GM18526 (cell line): Measurements from ENCODE around the gene HIF3A.

ENCODE experiments used
- POLR2A ChIP-seq: IDR thresholded peaks from 3 replicates; pipeline ENCODE4 v1.6.1; 2011; ENCODE audit not compliant: insufficient read length; ENCODE audit errors: extremely low read depth

HIF3A gene

GRCh38 chr19:46289724-46290619, 6.9 kb upstream of the HIF3A start:
- TF ChIP-seq POLR2A, result no peak

GRCh38 chr19:46291829-46292228, 5.0 kb upstream of the HIF3A start:
- TF ChIP-seq POLR2A, result no peak

GRCh38 chr19:46294494-46294893, 2.3 kb upstream of the HIF3A start:
- no peak for TF ChIP-seq POLR2A

GRCh38 chr19:46295401-46296201, 1.2 kb upstream of the HIF3A start:
- no peak for TF ChIP-seq POLR2A

- no peak for TF ChIP-seq POLR2A
Measured at GRCh38 chr19:46296202-46296480, 701 bp upstream of the HIF3A start.

GRCh38 chr19:46297700-46298478, 1.0 kb downstream of the HIF3A start:
- no peak for TF ChIP-seq POLR2A

GRCh38 chr19:46298479-46299003, 1.7 kb downstream of the HIF3A start:
- no peak for TF ChIP-seq POLR2A

- TF ChIP-seq POLR2A, result no peak
Measured at GRCh38 chr19:46299004-46299509, 2.2 kb downstream of the HIF3A start.

DNA sequence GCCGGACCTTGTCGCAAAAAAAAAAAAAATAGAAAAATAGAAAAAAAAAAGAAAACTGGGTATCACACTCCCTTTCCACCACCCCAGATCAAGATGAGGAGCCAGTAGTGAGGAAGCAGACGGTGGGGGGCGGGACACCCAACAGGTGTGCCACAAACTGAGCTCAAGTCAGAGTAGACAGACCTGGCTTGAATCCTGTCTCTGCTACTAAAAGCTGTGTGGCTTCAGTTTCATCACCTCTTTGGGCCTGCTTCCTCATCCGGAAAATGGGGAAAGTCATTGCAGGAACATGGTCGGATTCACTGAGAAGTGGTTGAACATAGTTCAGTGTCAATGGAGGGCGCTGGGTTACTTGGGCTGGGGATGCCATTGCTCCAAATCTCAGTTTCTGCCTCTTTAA, 2.9 kb downstream of the HIF3A start:
- no peak for TF ChIP-seq POLR2A

DNA sequence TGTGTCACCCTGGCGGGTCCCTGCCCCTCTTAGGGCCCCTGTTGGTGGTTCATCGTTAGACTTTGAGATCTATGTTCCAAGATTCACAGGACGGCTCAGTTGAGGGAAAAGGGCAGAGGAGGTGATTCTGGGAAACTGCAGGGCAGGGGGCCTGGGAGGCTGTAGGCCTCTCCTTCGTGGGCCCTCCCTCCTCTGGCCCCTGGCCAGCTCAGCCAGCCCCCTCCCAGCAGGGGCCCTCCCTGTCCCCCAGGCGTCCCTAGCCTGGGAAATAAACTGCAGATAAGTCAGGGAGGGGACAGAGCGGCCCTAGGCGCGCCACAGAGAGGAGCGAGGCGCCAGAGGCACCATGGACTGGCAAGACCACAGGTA, 6.5 kb downstream of the HIF3A start:
- TF ChIP-seq POLR2A, result no peak

DNA sequence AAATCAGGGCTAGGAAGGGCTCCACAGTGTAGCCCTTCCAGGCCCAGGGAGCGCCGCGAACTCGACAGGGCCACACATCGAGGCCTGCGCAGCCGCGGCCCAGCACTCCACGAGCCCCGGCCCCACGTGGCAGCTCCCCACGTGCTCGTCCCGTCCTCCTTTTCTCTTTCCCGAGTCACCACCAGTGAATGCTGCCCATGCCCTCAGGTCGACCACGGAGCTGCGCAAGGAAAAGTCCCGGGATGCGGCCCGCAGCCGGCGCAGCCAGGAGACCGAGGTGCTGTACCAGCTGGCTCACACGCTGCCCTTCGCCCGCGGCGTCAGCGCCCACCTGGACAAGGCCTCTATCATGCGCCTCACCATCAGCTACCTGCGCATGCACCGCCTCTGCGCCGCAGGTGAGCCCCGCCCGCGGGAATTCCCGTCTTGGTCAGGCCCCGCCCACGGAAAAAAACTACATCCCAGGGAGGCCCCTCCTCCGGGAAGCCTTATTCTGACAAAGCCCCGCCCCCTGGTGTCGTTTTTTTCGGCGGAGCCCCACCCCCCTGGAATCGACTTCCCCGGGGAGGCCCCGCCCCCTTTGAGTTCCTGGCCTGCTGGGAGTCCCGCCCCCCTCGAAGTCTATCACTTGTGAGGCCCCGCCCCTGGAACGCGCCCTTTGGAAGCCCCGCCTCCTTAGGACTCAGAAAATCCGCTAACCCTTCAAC, 7.0 kb downstream of the HIF3A start:
- TF ChIP-seq POLR2A, result no peak

DNA sequence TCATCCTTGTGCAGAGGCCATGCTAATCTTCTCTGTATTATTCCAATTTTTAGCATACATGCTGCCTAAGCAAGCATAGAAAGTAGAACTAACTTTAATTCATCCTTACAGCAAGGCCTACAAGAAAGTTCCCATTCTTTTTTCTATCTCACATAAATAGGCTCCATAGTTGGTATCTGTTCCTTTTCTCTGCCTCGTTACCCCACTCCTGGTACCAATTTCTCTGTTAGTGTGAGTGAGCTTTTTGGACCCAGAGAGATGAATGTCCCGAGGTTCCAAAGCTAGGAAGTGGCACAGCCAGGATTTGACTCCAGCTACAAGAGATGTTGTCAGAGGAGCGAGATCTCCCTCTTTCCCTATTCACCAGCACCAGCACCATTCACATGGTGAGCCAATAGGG, 9.7 kb downstream of the HIF3A start:
- TF ChIP-seq POLR2A, result no peak

DNA sequence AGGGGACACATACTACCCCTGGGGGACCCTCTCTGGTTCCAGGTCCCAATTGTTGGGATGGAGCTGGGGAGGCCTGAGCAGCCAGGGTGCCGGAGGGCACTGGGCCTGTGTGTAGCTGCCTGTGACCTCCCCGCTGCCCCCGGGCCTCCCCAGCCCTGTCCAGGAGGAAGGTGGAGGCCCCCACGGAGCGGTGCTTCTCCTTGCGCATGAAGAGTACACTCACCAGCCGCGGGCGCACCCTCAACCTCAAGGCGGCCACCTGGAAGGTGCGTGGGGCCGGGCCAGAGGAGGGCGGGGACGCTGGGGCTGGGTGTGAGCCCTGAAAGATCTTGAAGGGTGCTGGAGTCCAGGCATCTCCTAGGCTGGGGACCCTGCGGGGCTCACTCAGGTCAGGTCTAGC, 11.7 kb downstream of the HIF3A start:
- TF ChIP-seq POLR2A, result no peak

DNA sequence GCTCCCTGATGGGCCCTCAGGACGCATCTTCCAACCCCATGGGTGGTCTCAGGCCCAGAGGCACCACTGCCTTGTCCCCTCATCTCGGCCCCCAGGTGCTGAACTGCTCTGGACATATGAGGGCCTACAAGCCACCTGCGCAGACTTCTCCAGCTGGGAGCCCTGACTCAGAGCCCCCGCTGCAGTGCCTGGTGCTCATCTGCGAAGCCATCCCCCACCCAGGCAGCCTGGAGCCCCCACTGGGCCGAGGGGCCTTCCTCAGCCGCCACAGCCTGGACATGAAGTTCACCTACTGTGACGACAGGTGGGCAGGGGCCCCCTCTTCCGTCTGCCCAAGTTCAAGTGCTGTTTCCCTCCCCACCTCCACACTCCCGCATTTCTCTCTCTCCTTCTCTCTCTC, 12.2 kb downstream of the HIF3A start:
- TF ChIP-seq POLR2A, result no peak

DNA sequence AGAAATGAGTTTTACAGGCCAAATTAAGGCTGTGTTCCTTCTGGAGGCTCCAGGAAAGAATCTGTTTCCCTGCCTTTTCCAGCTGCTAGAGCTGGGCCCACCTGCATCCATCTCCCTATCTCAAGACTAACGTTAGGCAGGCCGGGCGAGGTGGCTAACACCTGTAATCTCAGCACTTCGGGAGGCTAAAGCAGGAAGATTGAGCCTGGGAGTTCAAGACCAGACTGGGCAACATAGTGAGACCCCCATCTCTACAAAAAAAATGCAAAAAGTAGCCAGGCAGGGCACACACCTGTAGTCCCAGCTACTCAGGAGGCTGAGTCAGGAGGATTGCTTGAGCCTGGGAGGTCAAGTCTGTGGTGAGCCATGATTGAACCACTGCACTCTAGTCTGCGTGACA, 14.6 kb downstream of the HIF3A start:
- no peak for TF ChIP-seq POLR2A

DNA sequence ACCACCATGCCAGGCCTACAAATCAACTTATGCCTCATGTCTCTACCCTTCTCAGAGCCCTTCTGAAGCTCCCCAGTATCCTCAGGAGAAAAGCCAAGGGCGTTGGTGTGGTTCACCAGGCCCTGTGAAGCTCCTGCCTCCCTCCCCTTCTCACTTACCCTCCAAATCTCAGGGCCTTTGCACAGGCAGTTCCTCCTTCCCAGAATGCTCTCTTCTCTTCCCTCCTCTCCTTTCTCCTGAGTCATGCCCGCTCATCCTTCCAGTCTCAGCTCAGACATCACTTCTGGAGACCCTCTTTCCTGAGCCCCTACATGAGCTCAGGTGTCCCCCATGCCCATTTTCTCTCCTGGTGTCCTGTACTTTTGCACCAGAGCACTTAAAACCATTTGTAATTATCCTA, 20.5 kb downstream of the HIF3A start:
- TF ChIP-seq POLR2A, result no peak
